ENCODE data around the gene ZNF683. TPM values are rescaled to one million over a fixed set of nuclear protein-coding genes. Genes with fewer than 3 reads are reported as not detected.

Gene ZNF683
- total RNA-seq, 1 donor from 2014 or later = not detected

DNA sequence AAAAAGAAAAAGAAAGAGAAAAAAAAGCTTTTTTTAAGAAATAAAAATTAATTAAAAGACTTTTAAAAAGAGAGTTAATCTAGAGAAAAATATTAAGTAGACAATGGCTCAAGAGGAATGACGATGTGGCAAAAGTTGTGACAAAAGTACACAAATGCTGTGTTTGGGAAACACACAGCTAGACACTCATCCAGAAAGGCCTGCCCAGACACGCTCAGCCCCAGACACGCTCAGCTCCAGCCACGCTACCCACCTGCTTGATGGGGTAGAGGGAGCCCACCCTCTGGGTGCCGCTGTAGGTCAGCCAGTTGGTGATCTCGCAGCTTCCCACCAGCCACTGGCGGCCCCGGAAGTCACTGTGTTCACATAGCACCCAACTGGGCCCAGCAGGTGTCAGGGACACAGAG, 44.6 kb downstream of the ZNF683 start:
- DNase-seq (ENCODE audit: low spot score in 2 of 2, unreplicated experiment in 2 of 2) = no peak
- TF ChIP-seq CTCF (IDR thresholded peaks at IDR 0.05; ENCODE audit: unreplicated experiment) = no peak
- Mint-ChIP-seq H3K27ac (peak overlapping the region; percentile 71), H3K4me3 (no peak overlapping the region), H3K9me3 (no peaks in the 10 kb centered on the region), H3K4me1 (peaks cover 3% of the 10 kb centered on the region), H3K27me3 (ENCODE audit: low read depth) (no peaks in the 10 kb centered on the region), H3K36me3 (peaks cover 5% of the 10 kb centered on the region)

DNA sequence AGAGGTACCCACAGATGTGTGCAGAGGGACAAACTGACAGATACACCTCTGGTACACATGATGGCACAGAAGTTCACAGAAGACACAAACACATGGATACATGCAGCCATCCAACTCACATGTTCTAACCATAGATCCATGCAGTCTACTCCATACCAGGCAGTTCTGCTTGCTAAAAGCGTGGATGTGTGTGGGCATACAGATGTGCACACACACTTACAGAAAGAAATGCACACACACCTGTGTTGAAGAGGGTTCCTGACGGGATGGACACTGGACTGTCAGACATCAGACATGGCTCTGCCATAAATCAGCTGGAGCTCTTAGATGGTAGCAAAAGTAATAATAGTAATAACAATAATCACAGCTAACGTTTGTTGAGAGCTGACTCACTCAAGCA, 48.0 kb downstream of the ZNF683 start:
- TF ChIP-seq CTCF (IDR thresholded peaks at IDR 0.05; ENCODE audit: unreplicated experiment) = no peak
- Mint-ChIP-seq H3K4me3 (no peak overlapping the region), H3K27ac (no peak overlapping the region), H3K27me3 (ENCODE audit: low read depth) (no peaks in the 10 kb centered on the region), H3K4me1 (peaks cover 6% of the 10 kb centered on the region), H3K36me3 (peaks cover 9% of the 10 kb centered on the region), H3K9me3 (no peaks in the 10 kb centered on the region)
- no peak for DNase-seq (ENCODE audit: low spot score in 2 of 2, unreplicated experiment in 2 of 2)

DNA sequence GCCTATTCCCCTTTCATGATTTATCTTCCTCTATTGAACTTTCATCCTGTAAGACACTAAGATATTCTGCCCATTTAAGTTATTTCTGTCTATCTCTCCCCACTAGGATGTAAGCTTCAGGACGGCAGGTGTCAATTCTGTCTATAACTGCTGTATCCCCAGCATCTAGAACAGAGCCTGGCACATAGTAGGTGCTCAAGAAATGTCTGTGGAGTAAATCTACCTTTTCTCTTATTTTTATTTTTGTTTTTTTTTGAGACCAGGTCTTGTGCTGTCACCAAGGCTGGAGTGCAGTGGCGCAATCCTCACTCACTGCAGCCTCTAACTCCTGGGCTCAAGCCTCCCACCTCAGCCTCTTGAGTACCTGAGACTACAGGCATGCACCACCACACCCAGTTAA, 49.2 kb downstream of the ZNF683 start:
- no peak overlapping the region for H3K4me3 Mint-ChIP-seq
- no peak overlapping the region for H3K27ac Mint-ChIP-seq
- TF ChIP-seq CTCF (IDR thresholded peaks at IDR 0.05; ENCODE audit: unreplicated experiment) = no peak
- DNase-seq (ENCODE audit: low spot score in 2 of 2, unreplicated experiment in 2 of 2) = no peak
- H3K36me3 Mint-ChIP-seq = peaks cover 9% of the 10 kb centered on the region
- H3K27me3 Mint-ChIP-seq (ENCODE audit: low read depth) = no peaks in the 10 kb centered on the region
- peaks cover 6% of the 10 kb centered on the region for H3K4me1 Mint-ChIP-seq
- H3K9me3 Mint-ChIP-seq = no peaks in the 10 kb centered on the region

- Mint-ChIP-seq H3K4me3 (no peak overlapping the region), H3K27me3 (ENCODE audit: low read depth) (no peaks in the 10 kb centered on the region), H3K36me3 (peaks cover 9% of the 10 kb centered on the region), H3K4me1 (peaks cover 14% of the 10 kb centered on the region), H3K9me3 (no peaks in the 10 kb centered on the region), H3K27ac (no peak overlapping the region)
- TF ChIP-seq CTCF (IDR thresholded peaks at IDR 0.05; ENCODE audit: unreplicated experiment) = no peak
- DNase-seq (ENCODE audit: low spot score in 2 of 2, unreplicated experiment in 2 of 2) = no peak
Observed at GRCh38 chr1:26322042-26322331, 50.6 kb downstream of the ZNF683 start.

DNA sequence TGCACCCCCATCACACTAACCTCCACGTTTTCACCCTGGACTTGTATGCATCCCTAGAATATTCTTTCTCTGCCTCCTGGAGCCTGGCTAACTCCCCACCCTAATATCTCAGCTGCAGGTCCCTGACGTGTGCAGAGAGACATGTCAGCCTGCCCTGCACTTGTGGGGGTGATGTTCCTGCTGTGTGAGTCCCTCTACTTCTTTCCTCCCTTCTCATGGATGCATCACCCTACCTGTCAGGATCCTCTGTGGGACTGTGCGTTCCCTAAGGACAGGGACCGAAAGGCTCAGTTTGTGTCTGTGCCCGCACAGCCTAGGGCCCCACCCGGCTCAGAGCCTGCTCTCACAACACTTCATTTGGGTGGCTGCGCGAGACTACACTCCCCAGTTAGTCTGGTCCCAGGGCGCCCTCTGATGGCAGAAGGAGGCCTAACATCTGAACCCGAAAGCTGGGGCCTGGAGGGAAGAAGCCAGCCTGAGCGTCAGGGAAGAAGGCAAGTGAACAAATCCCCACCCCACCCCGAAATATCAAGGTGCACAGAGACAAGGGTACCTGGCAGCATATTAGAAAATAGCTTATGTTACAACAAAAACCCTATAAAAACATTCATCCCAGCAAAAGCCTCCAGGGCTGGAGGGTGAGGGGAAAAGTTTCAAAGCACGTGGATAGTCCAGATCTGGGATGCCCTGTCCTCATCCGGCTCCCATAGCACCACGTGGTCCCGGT, 51.1 kb downstream of the ZNF683 start:
- Mint-ChIP-seq H3K4me1 (peaks cover 14% of the 10 kb centered on the region), H3K27me3 (ENCODE audit: low read depth) (no peaks in the 10 kb centered on the region), H3K36me3 (peaks cover 9% of the 10 kb centered on the region), H3K4me3 (no peak overlapping the region), H3K27ac (no peak overlapping the region), H3K9me3 (no peaks in the 10 kb centered on the region)
- TF ChIP-seq CTCF (IDR thresholded peaks at IDR 0.05; ENCODE audit: unreplicated experiment) = peak; percentile 62
- peak; percentile 68 to 95 for DNase-seq (ENCODE audit: low spot score in 2 of 2, unreplicated experiment in 2 of 2)

GRCh38 chr1:26320896-26321295, 51.7 kb downstream of the ZNF683 start:
- DNase-seq (ENCODE audit: low spot score in 2 of 2, unreplicated experiment in 2 of 2) = no peak
- Mint-ChIP-seq H3K4me3 (no peak overlapping the region), H3K36me3 (peaks cover 9% of the 10 kb centered on the region), H3K27me3 (ENCODE audit: low read depth) (no peaks in the 10 kb centered on the region), H3K4me1 (peaks cover 14% of the 10 kb centered on the region), H3K9me3 (no peaks in the 10 kb centered on the region), H3K27ac (no peak overlapping the region)
- TF ChIP-seq CTCF (IDR thresholded peaks at IDR 0.05; ENCODE audit: unreplicated experiment) = no peak

Measured in mesothelial cell of epicardium (in vitro differentiated cells).